GM12875 (cell line): ENCODE measurements around the gene MICAL3.

Experiments used
- H3K4me3 ChIP-seq: one replicate; pipeline ENCODE4 v1.5.1; 2011; ENCODE audit warnings: low read depth, low read length, control low read depth
- TF ChIP-seq, protein P1 (sequence below): IDR thresholded peaks from 2 replicates; pipeline ENCODE4 v1.5.1; 2011; ENCODE audit warnings: low read depth, mild to moderate bottlenecking, control low read depth, inconsistent platforms, low read length, moderate library complexity, borderline replicate concordance; ENCODE audit not compliant: insufficient read depth

The MICAL3 gene

GRCh38 chr22:17817511-17818065 lies 206.8 kb downstream of the MICAL3 start:
- TF ChIP-seq, protein P1, sequence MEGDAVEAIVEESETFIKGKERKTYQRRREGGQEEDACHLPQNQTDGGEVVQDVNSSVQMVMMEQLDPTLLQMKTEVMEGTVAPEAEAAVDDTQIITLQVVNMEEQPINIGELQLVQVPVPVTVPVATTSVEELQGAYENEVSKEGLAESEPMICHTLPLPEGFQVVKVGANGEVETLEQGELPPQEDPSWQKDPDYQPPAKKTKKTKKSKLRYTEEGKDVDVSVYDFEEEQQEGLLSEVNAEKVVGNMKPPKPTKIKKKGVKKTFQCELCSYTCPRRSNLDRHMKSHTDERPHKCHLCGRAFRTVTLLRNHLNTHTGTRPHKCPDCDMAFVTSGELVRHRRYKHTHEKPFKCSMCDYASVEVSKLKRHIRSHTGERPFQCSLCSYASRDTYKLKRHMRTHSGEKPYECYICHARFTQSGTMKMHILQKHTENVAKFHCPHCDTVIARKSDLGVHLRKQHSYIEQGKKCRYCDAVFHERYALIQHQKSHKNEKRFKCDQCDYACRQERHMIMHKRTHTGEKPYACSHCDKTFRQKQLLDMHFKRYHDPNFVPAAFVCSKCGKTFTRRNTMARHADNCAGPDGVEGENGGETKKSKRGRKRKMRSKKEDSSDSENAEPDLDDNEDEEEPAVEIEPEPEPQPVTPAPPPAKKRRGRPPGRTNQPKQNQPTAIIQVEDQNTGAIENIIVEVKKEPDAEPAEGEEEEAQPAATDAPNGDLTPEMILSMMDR, result no peak
- H3K4me3 ChIP-seq, result no peak overlapping the region

GRCh38 chr22:17817079-17817478 lies 207.3 kb downstream of the MICAL3 start:
- TF ChIP-seq, protein P1, result no peak
- H3K4me3 ChIP-seq, result no peak overlapping the region

- H3K4me3 ChIP-seq, result no peak overlapping the region
- TF ChIP-seq, protein P1, result no peak
Observed at GRCh38 chr22:17816649-17817048, 207.7 kb downstream of the MICAL3 start.

DNA sequence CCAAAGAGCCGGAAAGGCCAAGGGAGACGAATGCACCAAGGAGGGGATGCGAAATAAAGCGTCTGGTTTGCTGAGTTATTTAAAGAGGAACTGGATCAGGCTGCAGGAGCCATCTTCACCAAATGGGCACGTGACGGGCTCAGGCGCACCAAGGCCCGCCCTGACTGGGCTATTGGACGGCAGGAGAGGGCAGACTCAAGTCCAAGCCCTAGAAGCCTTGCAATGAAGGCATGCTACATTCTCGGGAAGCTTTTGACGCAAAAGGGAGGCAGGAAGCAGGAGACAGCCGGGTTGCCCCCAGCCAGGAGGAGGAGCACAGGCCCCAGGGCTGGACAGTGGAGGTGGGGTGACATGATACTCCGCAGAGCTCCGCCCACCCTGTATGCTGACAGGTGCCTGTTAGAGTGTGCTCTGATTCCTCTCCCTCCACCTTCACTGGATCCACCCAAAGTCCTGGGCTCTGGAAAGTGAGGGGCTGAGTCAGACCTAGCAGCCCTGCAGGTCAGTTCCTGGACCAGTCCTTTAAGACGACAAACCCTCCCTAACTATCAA lies 208.6 kb downstream of the MICAL3 start:
- TF ChIP-seq, protein P1, result no peak
- no peak overlapping the region for H3K4me3 ChIP-seq

DNA sequence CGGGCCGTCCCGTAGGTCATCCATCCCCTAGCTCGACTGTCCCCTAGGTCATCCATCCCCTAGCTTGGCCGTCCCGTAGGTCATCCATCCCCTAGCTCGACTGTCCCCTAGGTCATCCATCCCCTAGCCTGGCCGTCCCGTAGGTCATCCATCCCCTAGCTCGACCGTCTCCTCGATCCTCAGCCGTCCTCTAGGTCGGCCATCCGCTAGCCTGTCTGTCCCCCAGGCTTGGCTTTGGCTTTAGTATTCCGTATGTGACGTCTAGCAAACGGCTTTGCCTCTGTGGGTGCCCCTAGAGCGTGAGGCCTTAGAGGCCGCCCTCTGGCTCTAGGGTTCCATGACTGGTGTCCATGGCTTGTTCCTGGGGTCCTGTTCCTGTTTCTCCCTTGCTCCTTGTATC lies 209.5 kb downstream of the MICAL3 start:
- TF ChIP-seq, protein P1, result no peak
- no peak overlapping the region for H3K4me3 ChIP-seq

DNA sequence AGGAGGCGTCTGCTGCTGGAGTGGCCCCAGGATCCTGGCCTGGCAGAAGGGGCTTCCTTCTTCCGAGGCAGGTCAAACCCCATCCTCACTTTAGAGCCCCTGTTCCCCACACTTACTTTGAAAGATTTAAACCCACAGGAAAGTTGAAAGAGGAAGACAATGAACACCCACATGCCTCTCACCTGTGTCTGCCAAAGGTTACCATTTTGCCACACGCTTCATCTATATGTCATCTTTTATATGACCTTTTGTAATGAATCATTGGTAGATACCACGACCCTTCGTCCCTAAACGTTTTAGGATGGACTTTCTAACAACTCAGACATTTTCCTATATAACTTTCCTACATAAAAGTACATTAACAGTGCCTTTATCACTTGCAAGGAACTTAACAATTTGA lies 210.3 kb downstream of the MICAL3 start:
- no peak overlapping the region for H3K4me3 ChIP-seq
- TF ChIP-seq, protein P1, result no peak

DNA sequence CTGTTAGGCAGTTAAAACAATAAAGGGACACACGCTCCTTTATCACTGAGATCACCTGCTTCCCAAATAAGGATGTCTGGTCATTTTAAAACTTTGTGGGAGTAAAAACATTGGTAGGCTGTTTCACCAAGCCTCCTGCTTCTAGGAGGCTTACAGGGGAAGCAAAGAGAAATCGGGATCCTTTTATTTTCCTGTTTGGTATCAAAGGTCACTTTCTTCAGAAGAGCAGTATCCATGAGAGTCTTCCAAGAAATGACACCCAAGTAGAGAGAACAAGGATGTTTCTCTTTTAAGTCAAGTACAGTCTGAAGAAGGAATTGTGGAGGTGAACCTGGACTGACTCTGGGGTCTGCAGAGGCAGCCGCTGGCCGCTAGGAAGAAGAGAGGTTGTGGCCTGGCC lies 213.2 kb downstream of the MICAL3 start:
- TF ChIP-seq, protein P1, result no peak
- H3K4me3 ChIP-seq, result no peak overlapping the region
